SU-DHL-6 (cell line): ENCODE measurements around the gene RHOA.

ENCODE experiments used
- H2AFZ ChIP-seq: fragments of 200-600 bp; sonication (generic); 2 replicates; pipeline ENCODE4 v1.6.1; 2014; ENCODE audit warnings: low read depth, mild to moderate bottlenecking, moderate library complexity, mixed read lengths, antibody characterized with exemption, low read length; ENCODE audit not compliant: severe bottlenecking
- H3F3A ChIP-seq: fragments of 200-600 bp; shearing (Covaris generic); 2 replicates; pipeline ENCODE4 v1.6.0; 2016; ENCODE audit warnings: antibody characterized with exemption, mild to moderate bottlenecking; ENCODE audit not compliant: insufficient read depth
- H3K27ac ChIP-seq: fragments of 200-600 bp; sonication (generic); 2 replicates; pipeline ENCODE4 v1.5.1; 2016; ENCODE audit warnings: low read depth, mild to moderate bottlenecking, low read length, moderate library complexity, mixed read lengths
- H3K27me3 ChIP-seq: fragments of 200-600 bp; sonication (generic), shearing (Covaris generic); 2 replicates; pipeline ENCODE4 v1.6.0; 2014; ENCODE audit warnings: mild to moderate bottlenecking, low read length
- H3K36me3 ChIP-seq: fragments of 200-600 bp; sonication (generic); 2 replicates; pipeline ENCODE4 v1.6.1; 2014; ENCODE audit warnings: mild to moderate bottlenecking, low read length, mixed read lengths
- H3K4me2 ChIP-seq: fragments of 300-600, 200-600 bp; shearing (Covaris generic), sonication (generic); 2 replicates; pipeline ENCODE4 v1.6.0; 2014; ENCODE audit warnings: low read length, low read depth, mild to moderate bottlenecking; ENCODE audit not compliant: poor library complexity, severe bottlenecking
- H3K4me3 ChIP-seq: fragments of 200-600 bp; sonication (generic); 2 replicates; pipeline ENCODE4 v1.5.1; 2014; ENCODE audit warnings: antibody characterized with exemption, low read length, mild to moderate bottlenecking, mixed read lengths; ENCODE audit not compliant: insufficient read depth, poor library complexity, severe bottlenecking
- H3K79me2 ChIP-seq: fragments of 200-600 bp; sonication (generic); 2 replicates; pipeline ENCODE4 v1.6.1; 2014; ENCODE audit warnings: mild to moderate bottlenecking, low read length, moderate library complexity; ENCODE audit not compliant: insufficient read depth
- H3K9ac ChIP-seq: fragments of 200-600 bp; sonication (generic); 2 replicates; pipeline ENCODE4 v1.7.0; 2014; ENCODE audit warnings: mild to moderate bottlenecking, low read length
- H3K9me2 ChIP-seq: fragments of 200-600 bp; sonication (generic); replicated peaks from 2 replicates; pipeline ENCODE4 v1.6.1; 2014; ENCODE audit warnings: low read length; ENCODE audit not compliant: insufficient read depth
- H3K9me3 ChIP-seq: fragments of 200-600 bp; sonication (generic); 2 replicates; pipeline ENCODE4 v1.6.1; 2014; ENCODE audit warnings: low read length, mixed read lengths; ENCODE audit not compliant: insufficient read depth
- H4K20me1 ChIP-seq: fragments of 200-600 bp; sonication (generic); 2 replicates; pipeline ENCODE4 v1.6.1; 2014; ENCODE audit warnings: low read depth, mild to moderate bottlenecking, antibody characterized with exemption, low read length, moderate library complexity, mixed read lengths
- EZH2phosphoT487 ChIP-seq: fragments of 200-600 bp; sonication (generic), shearing (Covaris generic); conservative IDR thresholded peaks from 2 replicates; pipeline ENCODE4 v1.6.1; 2018; ENCODE audit warnings: mild to moderate bottlenecking, antibody characterized with exemption, low read length, moderate library complexity, mixed read lengths
- TF ChIP-seq, protein P1 (sequence below): fragments of 200-600 bp; sonication (generic); IDR thresholded peaks from one replicate; pipeline ENCODE4 v1.5.1; 2017; ENCODE audit warnings: antibody characterized with exemption, mild to moderate bottlenecking, low read length, moderate library complexity; ENCODE audit not compliant: insufficient read depth, poor library complexity, severe bottlenecking

Gene RHOA

DNA sequence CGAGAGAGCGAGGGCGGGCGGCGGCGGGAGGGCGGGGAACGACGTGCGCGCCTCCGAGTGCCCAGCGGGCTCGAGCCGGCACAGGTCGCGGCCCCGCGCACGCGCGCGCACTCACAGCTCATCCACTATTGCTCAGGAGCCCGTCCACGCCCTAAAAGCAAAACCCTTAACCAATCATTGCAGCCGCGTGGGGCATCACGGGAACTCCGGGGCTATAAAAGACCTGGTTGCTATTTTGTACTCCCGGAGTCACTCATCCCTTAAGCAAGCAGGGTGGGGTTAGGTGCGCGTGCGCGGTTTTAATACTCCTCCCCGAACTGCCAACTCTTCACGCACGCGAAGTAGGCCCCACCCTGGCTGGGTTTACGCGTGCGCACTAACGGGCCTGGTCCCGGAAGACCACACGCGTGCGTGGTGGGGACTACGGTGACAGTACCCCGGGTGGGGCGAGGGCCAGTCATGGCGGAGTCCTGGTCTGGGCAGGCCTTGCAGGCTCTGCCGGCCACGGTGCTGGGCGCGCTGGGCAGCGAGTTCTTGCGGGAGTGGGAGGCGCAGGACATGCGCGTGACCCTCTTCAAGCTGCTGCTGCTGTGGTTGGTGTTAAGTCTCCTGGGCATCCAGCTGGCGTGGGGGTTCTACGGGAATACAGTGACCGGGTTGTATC lies at the start of gene RHOA, which contains the start of gene TCTA:
Gene RHOA, minus strand, starts transcription at position 9 of the 664 bp plus-strand sequence. CDS start 36,387 bp downstream, outside the sequence.
Gene TCTA, plus strand, starts transcription at position 456 of the 664 bp plus-strand sequence. Its CDS starts 4 bp downstream, at position 460.
- TF ChIP-seq EZH2phosphoT487, result no peak
- TF ChIP-seq, protein P1, sequence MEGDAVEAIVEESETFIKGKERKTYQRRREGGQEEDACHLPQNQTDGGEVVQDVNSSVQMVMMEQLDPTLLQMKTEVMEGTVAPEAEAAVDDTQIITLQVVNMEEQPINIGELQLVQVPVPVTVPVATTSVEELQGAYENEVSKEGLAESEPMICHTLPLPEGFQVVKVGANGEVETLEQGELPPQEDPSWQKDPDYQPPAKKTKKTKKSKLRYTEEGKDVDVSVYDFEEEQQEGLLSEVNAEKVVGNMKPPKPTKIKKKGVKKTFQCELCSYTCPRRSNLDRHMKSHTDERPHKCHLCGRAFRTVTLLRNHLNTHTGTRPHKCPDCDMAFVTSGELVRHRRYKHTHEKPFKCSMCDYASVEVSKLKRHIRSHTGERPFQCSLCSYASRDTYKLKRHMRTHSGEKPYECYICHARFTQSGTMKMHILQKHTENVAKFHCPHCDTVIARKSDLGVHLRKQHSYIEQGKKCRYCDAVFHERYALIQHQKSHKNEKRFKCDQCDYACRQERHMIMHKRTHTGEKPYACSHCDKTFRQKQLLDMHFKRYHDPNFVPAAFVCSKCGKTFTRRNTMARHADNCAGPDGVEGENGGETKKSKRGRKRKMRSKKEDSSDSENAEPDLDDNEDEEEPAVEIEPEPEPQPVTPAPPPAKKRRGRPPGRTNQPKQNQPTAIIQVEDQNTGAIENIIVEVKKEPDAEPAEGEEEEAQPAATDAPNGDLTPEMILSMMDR, result no peak

GRCh38 chr3:49460956-49461355 lies 49.2 kb upstream of the RHOA start:
- H3K4me2 ChIP-seq, result no peak overlapping the region
- no peak overlapping the region for H3K9ac ChIP-seq
- no peaks in the 10 kb centered on the region for H3K9me2 ChIP-seq
- no peak overlapping the region for H2AFZ ChIP-seq
- no peaks in the 10 kb centered on the region for H3K36me3 ChIP-seq
- H3F3A ChIP-seq, result no peaks in the 10 kb centered on the region
- H3K9me3 ChIP-seq, result no peaks in the 10 kb centered on the region
- no peak for TF ChIP-seq EZH2phosphoT487
- TF ChIP-seq, protein P1, result no peak
- H3K27me3 ChIP-seq, result no peaks in the 10 kb centered on the region
- H3K27ac ChIP-seq, result no peak overlapping the region
- H3K4me3 ChIP-seq, result no peak overlapping the region
- H3K79me2 ChIP-seq, result no peaks in the 10 kb centered on the region
- no peaks in the 10 kb centered on the region for H4K20me1 ChIP-seq

More for the DNA sequence above, at the start of gene RHOA, which contains the start of gene TCTA:
- peak within 1 kb of the TSS; percentile 85 for H3K9ac ChIP-seq
- H3K27ac ChIP-seq, result peak within 1 kb of the TSS; percentile 82
- H3K79me2 ChIP-seq, result peaks cover 62% of the 10 kb centered on the region
- no peaks in the 10 kb centered on the region for H3K9me2 ChIP-seq
- H2AFZ ChIP-seq, result peak within 1 kb of the TSS; percentile 52
- peaks cover 11% of the 10 kb centered on the region for H3F3A ChIP-seq
- peak within 1 kb of the TSS; percentile 82 for H3K4me3 ChIP-seq
- no peaks in the 10 kb centered on the region for H3K27me3 ChIP-seq
- H3K9me3 ChIP-seq, result no peaks in the 10 kb centered on the region
- peak within 1 kb of the TSS; percentile 85 for H3K4me2 ChIP-seq
- no peaks in the 10 kb centered on the region for H3K36me3 ChIP-seq
- peaks cover 24% of the 10 kb centered on the region for H4K20me1 ChIP-seq

DNA sequence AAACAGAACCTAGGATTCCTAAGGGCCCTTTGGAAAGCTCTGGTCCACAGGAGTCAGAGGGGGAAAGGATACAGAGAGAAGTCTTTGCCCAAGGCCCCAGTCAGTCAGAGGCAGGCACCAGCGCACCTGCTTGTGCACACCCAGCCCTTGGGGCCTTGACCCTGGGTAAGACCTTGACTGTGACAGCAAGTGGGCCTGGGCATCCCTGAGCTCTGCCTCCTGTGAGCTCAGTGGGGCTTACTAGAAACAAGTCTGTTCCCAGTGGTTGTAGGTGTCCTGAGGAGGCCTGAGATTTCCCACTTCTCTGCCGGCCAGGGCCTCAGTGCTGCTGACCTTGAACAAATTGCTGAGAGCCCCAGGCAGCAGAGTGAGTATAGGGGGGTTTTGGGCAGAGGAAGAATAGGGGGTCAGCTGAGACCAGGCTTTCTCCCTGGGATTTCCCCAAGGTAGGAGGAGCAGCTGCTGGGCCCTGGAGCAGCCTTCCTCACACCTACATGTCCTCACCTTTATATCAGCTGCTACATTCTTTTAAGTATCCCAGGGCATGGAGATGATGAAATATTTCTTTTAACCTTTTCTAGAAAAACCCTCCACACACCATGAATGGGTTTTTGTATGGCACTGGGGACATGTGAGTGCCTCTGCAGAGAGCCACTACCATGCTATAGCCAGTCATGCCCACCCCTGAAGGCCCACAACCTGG lies 48.6 kb upstream of the RHOA start:
- Histone ChIP-seq H3K36me3 (no peaks in the 10 kb centered on the region), H3F3A (no peaks in the 10 kb centered on the region), H3K4me2 (no peak overlapping the region), H4K20me1 (no peaks in the 10 kb centered on the region), H3K27ac (no peak overlapping the region), H3K4me3 (no peak overlapping the region), H3K79me2 (no peaks in the 10 kb centered on the region), H2AFZ (no peak overlapping the region), H3K9me2 (no peaks in the 10 kb centered on the region), H3K9me3 (no peaks in the 10 kb centered on the region), H3K27me3 (no peaks in the 10 kb centered on the region), H3K9ac (no peak overlapping the region)
- TF ChIP-seq, protein P1, result no peak
- no peak for TF ChIP-seq EZH2phosphoT487
